Neuronal stem cell (in vitro differentiated cells): ENCODE data around the gene SLC18A3.

Source experiments
- DNase-seq: peaks from one replicate; pipeline ENCODE4 v3.0.0-alpha.2; 2013; ENCODE audit warnings: low spot score
- H2AFZ ChIP-seq: one replicate; pipeline ENCODE4 v1.6.1; 2013; ENCODE audit warnings: mild to moderate bottlenecking, low read length, inconsistent platforms
- H2AK5ac ChIP-seq: 2 replicates; pipeline ENCODE4 v1.6.1; 2013; ENCODE audit warnings: low read depth, mild to moderate bottlenecking, inconsistent platforms, low read length, moderate library complexity, mixed read lengths
- H2BK120ac ChIP-seq: 2 replicates; pipeline ENCODE4 v1.6.1; 2013; ENCODE audit warnings: low read depth, mild to moderate bottlenecking, inconsistent platforms, low read length, moderate library complexity, mixed read lengths
- H2BK12ac ChIP-seq: one replicate; pipeline ENCODE4 v1.6.1; 2013; ENCODE audit warnings: low read length, inconsistent platforms
- H2BK15ac ChIP-seq: 2 replicates; pipeline ENCODE4 v1.6.1; 2013; ENCODE audit warnings: mild to moderate bottlenecking, low read length, inconsistent platforms, mixed read lengths
- H2BK5ac ChIP-seq: one replicate; pipeline ENCODE4 v1.6.1; 2013; ENCODE audit warnings: inconsistent platforms, mild to moderate bottlenecking, low read length, moderate library complexity
- H3K14ac ChIP-seq: one replicate; pipeline ENCODE4 v1.6.1; 2013; ENCODE audit warnings: low read length, inconsistent platforms
- H3K18ac ChIP-seq: 2 replicates; pipeline ENCODE4 v1.6.1; 2013; ENCODE audit warnings: low read length, inconsistent platforms
- H3K23ac ChIP-seq: 2 replicates; pipeline ENCODE4 v1.6.1; 2013; ENCODE audit warnings: low read depth, mild to moderate bottlenecking, mixed read lengths, low read length, inconsistent platforms; ENCODE audit not compliant: poor library complexity
- H3K27ac ChIP-seq: replicated peaks from 3 replicates; pipeline ENCODE4 v1.5.1; 2013; ENCODE audit warnings: low read length, inconsistent platforms
- H3K27me3 ChIP-seq, 3 experiments: 2 replicates each; pipeline ENCODE4 v1.6.1; 2013; ENCODE audit warnings: low read length in 3 of 3, mild to moderate bottlenecking in 2 of 3, inconsistent platforms in 1 of 3, low read depth in 1 of 3, mixed read lengths in 1 of 3, moderate library complexity in 1 of 3; ENCODE audit not compliant: control insufficient read depth in 3 of 3, insufficient read depth in 3 of 3
- H3K36me3 ChIP-seq, 2 donors: replicated peaks in 1 of 2; 2 replicates each; pipeline ENCODE4 v1.6.1; 2013; ENCODE audit warnings: low read length in 2 of 2; ENCODE audit not compliant: control insufficient read depth in 2 of 2, insufficient read depth in 2 of 2
- H3K4ac ChIP-seq: 2 replicates; pipeline ENCODE4 v1.6.1; 2013; ENCODE audit warnings: inconsistent platforms, mild to moderate bottlenecking, low read length, moderate library complexity
- H3K4me1 ChIP-seq, 2 donors: 1 replicate in 1 of 2; 2 replicates in 1 of 2; pipeline ENCODE4 v1.6.1; 2013; ENCODE audit warnings: low read length in 2 of 2, low read depth in 1 of 2; ENCODE audit not compliant: control insufficient read depth in 2 of 2, insufficient read depth in 1 of 2
- H3K4me2 ChIP-seq: one replicate; pipeline ENCODE4 v1.6.1; 2013; ENCODE audit warnings: mild to moderate bottlenecking, low read length, inconsistent platforms; ENCODE audit not compliant: insufficient read depth, poor library complexity, severe bottlenecking
- H3K4me3 ChIP-seq, 2 donors: 2 replicates each; pipeline ENCODE4 v1.5.1; 2013; ENCODE audit warnings: low read length in 2 of 2, mild to moderate bottlenecking in 2 of 2, inconsistent platforms in 1 of 2, moderate library complexity in 1 of 2
- H3K79me1 ChIP-seq: one replicate; pipeline ENCODE4 v1.6.1; 2013; ENCODE audit warnings: low read depth, mild to moderate bottlenecking, inconsistent platforms, low read length, moderate library complexity
- H3K9ac ChIP-seq: one replicate; pipeline ENCODE4 v1.6.1; 2013; ENCODE audit warnings: mild to moderate bottlenecking, low read depth, low read length, inconsistent platforms; ENCODE audit not compliant: poor library complexity
- H3K9me3 ChIP-seq, 2 donors: replicated peaks in 1 of 2; 2 replicates each; pipeline versions ENCODE3 to v1.6.1; 2013; ENCODE audit warnings: low read length in 2 of 2, mild to moderate bottlenecking in 2 of 2, inconsistent platforms in 1 of 2, low read depth in 1 of 2, mixed read lengths in 1 of 2, moderate library complexity in 1 of 2; ENCODE audit not compliant: control insufficient read depth in 2 of 2, insufficient read depth in 1 of 2
- H4K8ac ChIP-seq: one replicate; pipeline ENCODE4 v1.6.1; 2013; ENCODE audit warnings: low read depth, mild to moderate bottlenecking, inconsistent platforms, low read length, moderate library complexity
- H4K91ac ChIP-seq: one replicate; pipeline ENCODE4 v1.6.1; 2013; ENCODE audit warnings: low read length, low read depth, mild to moderate bottlenecking, inconsistent platforms; ENCODE audit not compliant: poor library complexity
- WGBS, 2 donors: extraction: QIAGEN DNeasy Blood & Tissue Kit; methylation state at CpG; one replicate each; pipeline ENCODE4 v1.1.7; 2013; ENCODE audit warnings: missing lambda C conversion rate in 2 of 2, mixed read lengths in 1 of 2; ENCODE audit not compliant: insufficient read length in 2 of 2, insufficient replicate concordance in 1 of 2; ENCODE audit errors: extremely low coverage in 2 of 2; 5-methylcytosine and 5-hydroxymethylcytosine counted together

SLC18A3 gene

GRCh38 chr10:49649294-49649693 is 39.2 kb downstream of the SLC18A3 start:
- no peaks in the 10 kb centered on the region for H3K79me1 ChIP-seq

DNA sequence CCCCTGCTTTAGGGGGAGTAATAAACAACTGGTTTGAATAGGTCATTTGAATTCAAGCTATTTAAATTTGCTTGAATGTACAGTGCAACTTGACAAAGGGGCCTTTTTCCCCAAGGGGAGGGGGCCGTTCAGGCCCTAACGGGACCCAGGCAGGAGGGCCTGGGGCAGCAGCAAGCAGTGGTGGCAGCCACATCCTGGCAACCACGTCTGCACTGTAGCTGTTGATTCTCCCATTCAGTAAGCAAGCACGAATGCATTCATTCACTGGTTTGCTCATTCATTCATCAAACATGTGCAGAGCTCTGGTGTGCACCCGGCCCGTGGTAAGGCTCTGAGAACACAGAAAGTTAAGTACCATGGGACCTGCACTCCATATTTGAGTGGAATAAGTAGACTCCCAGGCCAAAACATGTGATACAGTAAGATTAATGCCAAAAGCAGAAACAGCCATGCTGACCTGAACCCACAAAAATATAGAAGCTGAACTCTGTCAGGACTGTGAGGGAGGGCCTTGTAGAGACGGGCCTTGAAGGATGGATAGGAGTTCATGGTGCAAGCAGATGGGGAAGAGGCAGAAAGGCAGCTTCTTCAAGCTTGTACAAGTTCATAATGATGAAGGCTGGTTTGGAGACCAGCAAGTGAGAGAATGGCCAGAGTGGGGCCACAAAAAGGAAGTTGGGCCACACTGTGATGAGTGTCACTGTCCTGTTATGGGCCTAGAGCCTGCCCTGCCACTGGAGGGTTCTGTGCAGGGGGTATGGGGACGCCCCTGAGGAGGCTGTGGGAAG is 40.0 kb downstream of the SLC18A3 start:
- no peak overlapping the region for H3K4me3 ChIP-seq
- H3K36me3 ChIP-seq: no peaks in the 10 kb centered on the region
- H3K18ac ChIP-seq: peak overlapping the region; percentile 21
- H3K9me3 ChIP-seq: no peaks in the 10 kb centered on the region
- no peak for DNase-seq
- H3K14ac ChIP-seq: no peak overlapping the region
- no peak overlapping the region for H2AK5ac ChIP-seq
- H2AFZ ChIP-seq: no peak overlapping the region
- H3K9ac ChIP-seq: no peak overlapping the region
- H2BK12ac ChIP-seq: no peak overlapping the region
- H3K4me1 ChIP-seq: peaks cover 0 to 2% of the 10 kb centered on the region in 2 donors
- H2BK120ac ChIP-seq: no peak overlapping the region
- H3K27ac ChIP-seq: no peak overlapping the region
- H3K4ac ChIP-seq: no peak overlapping the region
- H2BK5ac ChIP-seq: no peak overlapping the region
- H3K23ac ChIP-seq: no peak overlapping the region
- peaks cover 0 to 31% (median 0%) of the 10 kb centered on the region in 3 experiments for H3K27me3 ChIP-seq
- no peak overlapping the region for H2BK15ac ChIP-seq
- no peak overlapping the region for H4K8ac ChIP-seq
- H4K91ac ChIP-seq: no peak overlapping the region
- WGBS, 2 donors: no CpG with 5 or more reads among the region's 8 CpGs
- H3K4me2 ChIP-seq: no peak overlapping the region
- H3K79me1 ChIP-seq: no peaks in the 10 kb centered on the region

More at GRCh38 chr10:49649294-49649693, 39.2 kb downstream of the SLC18A3 start:
- Histone ChIP-seq H3K36me3 (no peaks in the 10 kb centered on the region), H3K18ac (no peak overlapping the region), H3K4me1 (peaks cover 0 to 2% of the 10 kb centered on the region in 2 donors), H3K4me2 (no peak overlapping the region), H3K9ac (no peak overlapping the region), H3K23ac (no peak overlapping the region), H3K14ac (no peak overlapping the region), H2AK5ac (no peak overlapping the region), H2BK12ac (no peak overlapping the region), H3K27me3 (peaks cover 0 to 32% (median 0%) of the 10 kb centered on the region in 3 experiments), H3K4me3 (no peak overlapping the region), H4K8ac (no peak overlapping the region), H3K27ac (no peak overlapping the region), H2BK120ac (no peak overlapping the region), H2AFZ (peak overlapping the region; percentile 38), H3K9me3 (no peaks in the 10 kb centered on the region), H2BK15ac (no peak overlapping the region), H2BK5ac (no peak overlapping the region), H3K4ac (no peak overlapping the region), H4K91ac (no peak overlapping the region)
- DNase-seq: no peak
- WGBS, 2 donors: no CpG with 5 or more reads among the region's 17 CpGs

- Histone ChIP-seq H2BK120ac (no peak overlapping the region), H4K8ac (no peak overlapping the region), H2BK15ac (no peak overlapping the region), H3K79me1 (no peaks in the 10 kb centered on the region), H2AK5ac (no peak overlapping the region), H3K4me2 (no peak overlapping the region), H3K27me3 (peaks cover 0 to 34% (median 0%) of the 10 kb centered on the region in 3 experiments), H3K14ac (no peak overlapping the region), H3K4me1 (peaks cover 0 to 2% of the 10 kb centered on the region in 2 donors), H4K91ac (no peak overlapping the region), H3K4me3 (no peak overlapping the region), H2AFZ (no peak overlapping the region), H3K4ac (no peak overlapping the region), H3K18ac (peak overlapping the region; percentile 21), H2BK5ac (no peak overlapping the region), H3K9me3 (no peaks in the 10 kb centered on the region), H3K27ac (no peak overlapping the region), H3K9ac (no peak overlapping the region), H3K23ac (peak overlapping the region; percentile 14), H2BK12ac (no peak overlapping the region), H3K36me3 (no peaks in the 10 kb centered on the region)
- WGBS, 2 donors: no CpG with 5 or more reads among the region's 1 CpG
- DNase-seq: no peak
Observed at GRCh38 chr10:49650724-49651034, 40.6 kb downstream of the SLC18A3 start.

- H2AK5ac ChIP-seq: no peak overlapping the region
- H3K79me1 ChIP-seq: no peaks in the 10 kb centered on the region
- H3K4ac ChIP-seq: no peak overlapping the region
- peak overlapping the region; percentile 44 for H3K23ac ChIP-seq
- H4K91ac ChIP-seq: no peak overlapping the region
- no peak overlapping the region for H3K4me3 ChIP-seq
- WGBS, 2 donors: no CpG with 5 or more reads among the region's 15 CpGs
- no peak overlapping the region for H3K18ac ChIP-seq
- no peak for DNase-seq
- H3K36me3 ChIP-seq: no peaks in the 10 kb centered on the region
- H2BK5ac ChIP-seq: no peak overlapping the region
- H3K14ac ChIP-seq: no peak overlapping the region
- H3K27ac ChIP-seq: no peak overlapping the region
- H2AFZ ChIP-seq: no peak overlapping the region
- no peak overlapping the region for H2BK120ac ChIP-seq
- H3K27me3 ChIP-seq: peaks cover 0 to 34% (median 0%) of the 10 kb centered on the region in 3 experiments
- no peak overlapping the region for H3K9ac ChIP-seq
- H3K4me1 ChIP-seq: peaks cover 0 to 2% of the 10 kb centered on the region in 2 donors
- H2BK15ac ChIP-seq: no peak overlapping the region
- no peak overlapping the region for H4K8ac ChIP-seq
- no peak overlapping the region for H3K4me2 ChIP-seq
- no peak overlapping the region for H2BK12ac ChIP-seq
- H3K9me3 ChIP-seq: no peaks in the 10 kb centered on the region
Observed at GRCh38 chr10:49651039-49651835, 41.1 kb downstream of the SLC18A3 start.
